K562 (cell line): ENCODE data around the gene CFD. TPM values are rescaled to one million over a fixed set of nuclear protein-coding genes. Genes with fewer than 3 reads are reported as not detected.
A peak's percentile ranks its signal among the peaks of the same experiment; 100 is the strongest.

Experiments
- GMEB1 ChIP-seq: fragments of 250-450 bp; sonication (Bioruptor Pico); IDR thresholded peaks from 2 replicates; pipeline ENCODE4 v1.4.0; 2020; ENCODE audit warnings: mild to moderate bottlenecking
- HDAC2 ChIP-seq: fragments of 450-650 bp; IDR thresholded peaks from 2 replicates; pipeline ENCODE4 v1.6.1; 2016; ENCODE audit warnings: mild to moderate bottlenecking
- HMBOX1 ChIP-seq: sonication (generic); IDR thresholded peaks from 2 replicates; pipeline ENCODE4 v1.6.1; 2016
- MTA2 ChIP-seq: fragments of 450-650 bp; IDR thresholded peaks from 2 replicates; pipeline ENCODE4 v1.6.1; 2016; ENCODE audit warnings: low read depth
- PHF20 ChIP-seq: fragments of 450-650 bp; IDR thresholded peaks from 2 replicates; pipeline ENCODE4 v1.6.1; 2018; ENCODE audit not compliant: partially characterized antibody
- PML ChIP-seq: IDR thresholded peaks from 2 replicates; pipeline ENCODE4 v1.6.1; 2012; ENCODE audit warnings: low read length, inconsistent platforms
- POLR2G ChIP-seq: fragments of 200-400 bp; formaldehyde crosslinking; IDR thresholded peaks from 2 replicates; pipeline ENCODE4 v1.6.1; 2017; ENCODE audit warnings: low read depth, mild to moderate bottlenecking, antibody characterized with exemption, low read length, moderate library complexity
- TBP ChIP-seq: optimal IDR thresholded peaks from 2 replicates; pipeline ENCODE3; 2011; ENCODE audit warnings: low read depth, low read length, improper control_type of control experiment
- VEZF1 ChIP-seq: fragments of 200-800 bp; sonication (Bioruptor generic); IDR thresholded peaks from 2 replicates; pipeline ENCODE4 v1.6.1; 2017; ENCODE audit warnings: missing genetic modification characterization, missing compliant biosample characterization
- ZKSCAN8 ChIP-seq: fragments of 200-800 bp; sonication (Bioruptor generic); IDR thresholded peaks from 2 replicates; pipeline ENCODE4 v1.6.1; 2016; ENCODE audit warnings: missing genetic modification characterization, missing compliant biosample characterization
- ZNF274 ChIP-seq: IDR thresholded peaks from 2 replicates; pipeline ENCODE4 v1.6.1; 2011; ENCODE audit warnings: low read depth, mild to moderate bottlenecking, low read length, moderate library complexity, borderline replicate concordance
- ZNF740 ChIP-seq, 3 experiments: fragments of 200-800 bp in 1 of 3; sonication (Bioruptor generic) in 1 of 3; sonication (generic) in 1 of 3; formaldehyde crosslinking in 1 of 3; IDR thresholded peaks; 2 replicates each; pipeline versions ENCODE4 v1.6.1 to v1.8.0; 2016 to 2022; ENCODE audit warnings: mild to moderate bottlenecking in 2 of 3, missing compliant biosample characterization in 2 of 3, missing genetic modification characterization in 2 of 3, missing genetic modification reagents in 1 of 3
- polyA plus RNA-seq, 8 experiments: library from polyadenylated mRNA; depleted of rRNA in 4 of 8; stranded (reverse) in 5 of 8; unstranded in 3 of 8; fragments of >200 nt; fragmentation: Nextera tagmentation in 2 of 8; fragmentation: Illumina TruSeq in 1 of 8; extraction: Ambion mirVana in 2 of 8; extraction: Trizol in 1 of 8; gene quantifications; 2 replicates each; pipeline versions ENCODE4 v1.2.1 to v1.2.3, GENCODE V29; 2011 to 2014; ENCODE audit warnings: inconsistent platforms in 1 of 8, missing spikeins in 1 of 8
- total RNA-seq, 7 experiments: library from RNA; depleted of rRNA in 6 of 7; stranded (reverse); fragments of >200 nt in 6 of 7; fragmentation: Illumina TruSeq in 2 of 7; extraction: Trizol in 2 of 7; gene quantifications; 2 replicates each; pipeline versions ENCODE4 v1.2.1 to v1.2.3, GENCODE V29; 2011 to 2021; ENCODE audit warnings: low replicate concordance in 1 of 7
- TF ChIP-seq, protein P1 (sequence below): fragments of 250-450 bp; sonication (Bioruptor Pico); IDR thresholded peaks from 2 replicates; pipeline ENCODE4 v1.8.0; 2021; ENCODE audit warnings: moderate library complexity, mild to moderate bottlenecking, inconsistent platforms
- TF ChIP-seq, protein P2 (sequence below): fragments of 250-450 bp; sonication (Bioruptor Pico); IDR thresholded peaks from 2 replicates; pipeline ENCODE4 v1.8.0; 2021; ENCODE audit warnings: moderate library complexity, mild to moderate bottlenecking, inconsistent platforms

The CFD gene
- total and polyA plus RNA-seq, 9 of the 15 experiments (the other 6 are each of a cell fraction or from before 2014, with no cell fraction given) = 0.52 to 59.4 (median 7.6) TPM

DNA sequence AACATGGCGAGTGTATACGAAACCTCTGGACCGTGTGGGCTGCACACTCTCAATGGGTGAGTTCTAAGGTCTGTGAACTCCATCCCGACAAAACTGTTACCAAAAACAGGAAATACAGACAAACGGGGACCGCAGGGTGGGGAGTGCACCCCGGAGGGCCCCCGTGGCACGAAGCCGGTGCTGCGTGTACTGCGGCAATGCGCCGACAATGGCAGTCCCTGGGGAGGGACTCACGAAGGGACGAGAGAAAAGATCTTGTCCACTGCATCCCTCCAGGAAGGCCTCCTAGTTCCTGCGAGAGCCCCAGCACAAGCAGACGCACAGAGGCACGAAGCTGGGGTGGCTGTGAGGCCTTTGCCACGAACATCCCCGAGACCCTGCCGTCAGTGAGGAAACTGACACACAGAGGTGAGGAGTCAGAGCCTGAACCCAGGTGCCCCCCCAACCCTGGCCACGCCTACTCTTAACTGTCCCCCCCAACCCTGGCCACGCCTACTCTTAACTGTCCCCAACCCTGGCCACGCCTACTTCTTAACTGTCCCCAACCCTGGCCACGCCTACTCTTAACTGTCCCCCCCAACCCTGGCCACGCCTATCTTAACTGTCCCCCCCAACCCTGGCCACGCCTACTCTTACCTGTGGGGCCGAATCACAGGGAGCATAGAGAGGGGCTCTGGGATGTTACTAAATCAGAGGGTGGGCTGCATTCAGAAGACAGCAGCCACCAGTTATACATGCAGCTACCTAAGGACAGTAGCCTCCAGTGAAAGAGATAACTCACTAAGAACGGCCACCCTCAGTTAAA, 29.3 kb downstream of the CFD start (continued):
- TF ChIP-seq, protein P1, sequence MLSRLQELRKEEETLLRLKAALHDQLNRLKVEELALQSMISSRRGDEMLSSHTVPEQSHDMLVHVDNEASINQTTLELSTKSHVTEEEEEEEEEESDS (CRISPR knock-in tag) = no peak
- TF ChIP-seq GMEB1 (CRISPR knock-in tag) = no peak
- TF ChIP-seq HDAC2 = no peak
- peak; percentile 41; the same call in 1 of the 2 replicates for TF ChIP-seq HMBOX1
- peak; percentile 100 for TF ChIP-seq ZNF740 (CRISPR knock-in tag; IDR thresholded peaks at IDR 0.05)
- peak in 1 of 2 experiments; percentile 96; a peak in 2 of 4 replicates for TF ChIP-seq ZNF740 (tag; IDR thresholded peaks at IDR 0.05)
- TF ChIP-seq ZKSCAN8 (CRISPR knock-in tag) = no peak
- TF ChIP-seq ZNF274 = no peak
- TF ChIP-seq, protein P2, sequence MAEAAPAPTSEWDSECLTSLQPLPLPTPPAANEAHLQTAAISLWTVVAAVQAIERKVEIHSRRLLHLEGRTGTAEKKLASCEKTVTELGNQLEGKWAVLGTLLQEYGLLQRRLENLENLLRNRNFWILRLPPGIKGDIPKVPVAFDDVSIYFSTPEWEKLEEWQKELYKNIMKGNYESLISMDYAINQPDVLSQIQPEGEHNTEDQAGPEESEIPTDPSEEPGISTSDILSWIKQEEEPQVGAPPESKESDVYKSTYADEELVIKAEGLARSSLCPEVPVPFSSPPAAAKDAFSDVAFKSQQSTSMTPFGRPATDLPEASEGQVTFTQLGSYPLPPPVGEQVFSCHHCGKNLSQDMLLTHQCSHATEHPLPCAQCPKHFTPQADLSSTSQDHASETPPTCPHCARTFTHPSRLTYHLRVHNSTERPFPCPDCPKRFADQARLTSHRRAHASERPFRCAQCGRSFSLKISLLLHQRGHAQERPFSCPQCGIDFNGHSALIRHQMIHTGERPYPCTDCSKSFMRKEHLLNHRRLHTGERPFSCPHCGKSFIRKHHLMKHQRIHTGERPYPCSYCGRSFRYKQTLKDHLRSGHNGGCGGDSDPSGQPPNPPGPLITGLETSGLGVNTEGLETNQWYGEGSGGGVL (CRISPR knock-in tag) = no peak
- peak; percentile 44; the same call in 1 of the 2 replicates for TF ChIP-seq POLR2G
- peak; percentile 75 for TF ChIP-seq VEZF1 (CRISPR knock-in tag)
- peak; percentile 30 for TF ChIP-seq TBP
- no peak for TF ChIP-seq PHF20
- no peak for TF ChIP-seq MTA2
- TF ChIP-seq PML = no peak
